GM21360 (cell line): Measurements from ENCODE around the gene ALOX5AP.
A peak's percentile ranks its signal among the peaks of the same experiment; 100 is the strongest.

Source experiments
- ATAC-seq: cut with Tn5 transposase; IDR thresholded peaks from one replicate; pipeline ENCODE4 v1.9.1; 2021; ENCODE audit warnings: mild to moderate bottlenecking, moderate library complexity; ENCODE audit not compliant: unreplicated experiment

Gene ALOX5AP

DNA sequence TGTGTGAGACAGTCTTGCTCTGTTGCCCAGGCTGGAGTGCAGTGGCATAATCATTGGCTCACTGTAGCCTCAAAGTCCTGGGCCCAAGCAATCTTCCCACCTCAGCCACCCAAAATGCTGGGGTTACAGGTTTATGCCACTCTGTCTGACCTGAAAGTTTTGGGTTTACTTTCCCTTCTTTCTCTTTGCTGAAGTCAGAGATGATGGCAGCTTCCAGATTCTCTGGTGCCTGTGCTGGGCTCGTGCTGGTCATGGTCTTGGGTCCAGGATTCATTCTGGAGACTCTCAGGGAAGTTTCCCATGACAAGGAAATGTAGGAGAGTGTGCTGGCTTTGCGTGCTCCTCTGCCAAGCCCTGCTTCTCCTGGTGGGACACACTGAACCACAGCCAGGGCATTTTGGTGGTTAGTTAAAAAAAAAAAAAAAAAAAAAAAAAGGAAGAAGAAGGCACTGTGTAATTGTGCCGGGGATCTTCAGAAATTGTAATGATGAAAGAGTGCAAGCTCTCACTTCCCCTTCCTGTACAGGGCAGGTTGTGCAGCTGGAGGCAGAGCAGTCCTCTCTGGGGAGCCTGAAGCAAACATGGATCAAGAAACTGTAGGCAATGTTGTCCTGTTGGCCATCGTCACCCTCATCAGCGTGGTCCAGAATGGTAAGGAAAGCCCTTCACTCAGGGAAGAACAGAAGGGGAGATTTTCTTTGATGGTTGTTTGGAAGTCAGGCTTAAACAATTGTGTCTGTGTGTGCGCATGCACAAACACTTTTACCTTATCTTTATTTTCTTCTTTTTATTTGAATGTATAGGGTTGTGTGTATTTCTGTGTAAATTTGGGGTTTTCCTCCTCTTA lies at the start of gene ALOX5AP:
ALOX5AP (plus strand) TSS at position 519 of the 847 bp plus-strand sequence; CDS start at position 582, 63 bp downstream.
- peak; percentile 74 for ATAC-seq

DNA sequence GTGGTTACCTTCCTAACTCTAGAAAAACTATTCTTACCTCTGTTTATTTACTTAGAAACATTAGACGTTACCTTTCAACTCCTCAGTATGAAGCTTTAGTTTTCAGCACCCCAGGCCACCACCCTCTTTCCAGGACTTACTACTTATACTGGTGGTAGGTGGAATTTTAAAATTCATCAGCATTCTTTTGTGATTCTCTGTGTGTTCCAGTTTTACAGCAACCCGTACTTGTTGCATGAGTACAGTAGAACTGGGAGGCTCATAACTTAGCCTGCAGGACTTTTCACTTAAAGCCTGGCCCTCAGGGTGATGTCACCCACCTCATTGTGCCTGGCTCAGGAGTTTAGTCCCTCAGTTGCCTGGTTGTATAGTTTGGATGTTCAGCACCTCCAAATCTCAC lies 49.4 kb upstream of the ALOX5AP start:
- ATAC-seq, result no peak

DNA sequence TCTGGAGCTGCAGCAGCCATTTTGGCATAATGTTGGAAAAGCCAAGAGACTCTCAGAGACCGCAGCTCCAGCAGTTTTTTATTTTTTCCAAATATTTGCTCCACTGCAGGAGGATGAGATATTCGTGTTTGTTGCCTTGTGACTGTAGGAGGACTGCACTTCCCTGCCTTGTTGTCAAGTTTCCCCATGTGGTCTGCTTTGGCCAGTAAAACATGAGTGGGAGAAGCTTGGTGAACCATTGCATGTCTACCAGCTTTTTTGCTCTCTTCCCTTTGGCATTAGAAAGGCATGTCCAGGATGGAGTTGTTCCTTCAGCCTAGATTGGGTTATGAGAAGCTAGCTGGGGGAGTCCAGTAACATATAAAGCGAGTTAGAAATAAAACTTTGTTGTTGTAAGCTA lies 47.7 kb upstream of the ALOX5AP start:
- no peak for ATAC-seq

DNA sequence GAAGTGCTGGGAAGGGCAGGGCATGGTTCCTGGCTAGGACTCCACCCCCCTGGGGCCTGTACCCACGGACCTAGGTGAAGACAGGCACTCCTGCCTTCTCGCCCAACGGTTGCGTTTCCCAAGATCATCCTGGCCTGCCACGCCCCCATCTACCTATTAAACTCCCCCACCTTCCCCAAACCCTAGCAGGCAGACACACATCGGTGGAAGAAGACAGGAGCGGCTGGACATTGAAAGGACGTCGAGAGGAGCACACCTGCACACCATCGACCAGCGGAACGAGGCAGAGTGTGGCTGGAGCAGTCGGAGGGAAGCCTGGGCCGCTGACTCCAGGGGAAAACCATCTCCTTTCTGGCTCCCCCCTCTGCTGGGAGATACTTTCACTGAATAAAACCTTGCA lies 45.6 kb upstream of the ALOX5AP start:
- ATAC-seq, result no peak

DNA sequence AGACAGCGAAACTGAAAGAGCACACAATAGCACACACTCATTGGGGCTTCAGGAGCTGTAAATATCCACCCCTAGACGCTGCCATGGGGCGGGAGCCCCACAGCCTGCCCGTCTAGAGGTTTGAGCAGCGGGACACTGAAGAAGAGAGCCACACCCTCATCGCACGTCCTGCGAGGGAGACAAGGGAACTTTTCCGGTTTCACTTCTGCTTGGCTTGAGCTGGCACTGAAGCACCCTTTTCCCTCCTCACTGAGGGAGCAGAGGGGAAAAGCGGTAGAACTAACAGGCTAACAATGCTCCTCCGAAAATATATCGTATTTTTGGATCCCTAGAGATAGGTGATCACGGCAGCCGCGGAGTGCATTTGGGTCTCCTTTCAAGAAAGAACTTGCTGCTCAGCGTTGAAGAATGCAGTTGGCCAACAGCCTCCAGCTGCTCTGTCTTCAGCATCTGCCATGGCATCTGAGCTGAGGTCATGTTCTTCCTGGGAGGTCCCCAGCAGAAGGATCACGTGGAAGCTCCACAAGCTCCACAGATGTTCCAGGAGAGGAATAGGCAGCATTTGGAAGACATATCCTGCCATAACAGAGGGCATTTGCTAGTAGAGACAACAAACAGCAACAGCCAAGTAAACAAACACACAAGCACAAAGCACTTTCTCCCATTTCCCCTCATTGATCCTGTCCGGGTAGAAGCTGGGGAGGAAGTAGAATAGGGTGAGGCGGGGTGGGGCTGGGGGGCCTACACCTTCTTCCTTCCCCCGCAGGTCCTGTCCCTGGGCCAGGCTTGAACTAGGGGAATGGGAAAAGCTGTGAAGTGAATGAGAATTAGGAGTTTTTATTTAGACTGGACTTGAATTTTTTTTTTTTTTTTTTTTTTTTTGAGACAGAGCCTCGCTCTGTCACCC lies 44.8 kb upstream of the ALOX5AP start:
- ATAC-seq, result peak; percentile 73

DNA sequence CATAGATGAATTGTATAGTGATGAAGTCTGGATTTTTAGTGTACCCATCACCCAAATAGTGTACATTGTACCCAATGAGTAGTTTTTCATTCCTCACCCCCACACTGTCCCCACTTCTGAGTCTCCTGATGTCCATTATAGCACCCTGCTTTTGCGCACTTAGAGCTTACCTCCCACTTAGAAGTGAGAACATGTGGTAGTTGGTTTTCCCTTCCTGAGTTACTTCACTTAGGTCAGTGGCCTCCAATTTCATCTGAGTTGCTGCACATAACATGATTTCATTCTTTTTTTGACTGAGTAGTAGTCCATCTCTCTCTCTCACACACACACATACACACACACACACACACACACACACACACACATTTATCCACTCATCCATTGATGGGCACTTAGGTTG lies 43.2 kb upstream of the ALOX5AP start:
- no peak for ATAC-seq

DNA sequence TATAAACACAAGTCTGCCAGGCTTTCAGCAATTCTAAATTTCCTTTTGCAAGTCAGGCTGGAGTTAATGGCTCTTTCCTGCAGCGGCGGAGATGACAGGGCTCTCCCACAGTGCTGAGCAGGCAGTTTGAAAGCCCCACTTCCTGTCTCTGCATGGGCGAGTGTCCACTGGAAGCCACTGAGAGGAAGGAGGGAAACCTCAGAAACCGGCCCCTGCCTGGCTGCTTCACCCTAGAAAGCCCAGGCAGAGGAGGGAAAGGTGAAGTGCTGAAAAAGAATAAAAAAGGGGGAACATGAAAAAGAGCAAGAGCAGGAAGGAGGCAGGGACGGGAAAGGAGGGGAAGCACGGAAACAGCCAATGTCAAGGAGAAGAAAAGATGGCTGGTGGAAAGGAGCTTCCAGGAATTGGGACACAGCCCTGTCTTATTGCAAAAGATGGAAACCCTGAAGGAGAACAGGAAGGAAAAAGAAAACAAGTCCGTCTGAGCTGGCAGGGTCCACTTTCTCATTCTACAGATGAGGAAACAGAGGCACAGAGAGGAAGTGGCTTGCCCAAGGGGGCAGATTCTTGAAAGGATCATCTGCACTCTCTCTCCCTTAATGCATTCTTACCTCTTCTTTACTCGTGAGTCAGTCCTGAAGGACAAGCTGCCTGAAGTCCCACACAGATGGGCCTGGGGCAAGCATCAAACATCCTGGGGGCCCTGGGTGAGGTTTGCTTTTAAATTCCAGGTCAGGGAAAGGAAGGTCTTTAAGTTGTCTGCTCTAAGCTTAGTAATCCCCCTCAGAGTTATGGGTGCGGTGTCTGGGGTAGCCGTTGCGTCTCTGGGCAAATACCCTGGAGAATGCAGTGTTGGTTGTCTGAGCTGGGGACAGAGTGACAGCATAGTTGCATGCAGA lies 38.8 kb upstream of the ALOX5AP start:
- ATAC-seq, result no peak

DNA sequence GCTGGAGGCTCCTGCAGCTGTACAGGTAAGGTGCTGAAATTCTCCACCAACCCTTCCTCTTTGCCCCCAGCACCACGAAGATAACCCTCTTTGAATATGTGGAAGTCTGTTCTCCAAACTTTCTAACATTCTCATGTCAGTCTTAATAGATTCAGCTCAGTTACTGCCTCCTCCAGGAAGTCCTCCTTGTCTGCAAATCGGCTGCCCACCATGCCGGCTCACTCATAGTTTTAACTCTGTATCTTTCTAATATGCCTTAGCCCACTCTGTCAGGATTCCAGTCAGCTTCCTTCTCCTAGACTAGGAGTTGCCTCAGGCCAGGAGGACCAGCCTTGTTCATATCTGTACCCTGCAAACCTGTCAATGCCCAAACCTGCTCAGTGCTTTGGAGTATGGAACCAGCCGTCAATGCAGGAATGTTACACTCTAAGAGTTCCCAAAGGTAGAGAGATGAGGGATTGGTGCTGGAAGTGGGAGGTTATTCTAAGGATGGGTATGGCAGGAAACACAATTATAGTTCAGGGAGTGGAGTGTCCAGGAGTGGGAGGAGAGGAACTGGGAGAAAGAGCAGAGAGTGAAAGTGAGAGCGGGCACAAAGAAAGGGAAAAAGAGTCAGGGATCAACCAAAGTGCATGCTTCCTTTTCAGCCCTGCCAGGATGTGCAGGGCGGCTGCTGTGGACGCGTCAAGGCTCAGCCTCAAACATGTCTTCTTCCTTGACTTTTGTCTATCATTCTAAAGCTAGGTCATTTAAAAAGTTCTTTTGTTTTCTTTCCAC lies 38.0 kb upstream of the ALOX5AP start:
- no peak for ATAC-seq

DNA sequence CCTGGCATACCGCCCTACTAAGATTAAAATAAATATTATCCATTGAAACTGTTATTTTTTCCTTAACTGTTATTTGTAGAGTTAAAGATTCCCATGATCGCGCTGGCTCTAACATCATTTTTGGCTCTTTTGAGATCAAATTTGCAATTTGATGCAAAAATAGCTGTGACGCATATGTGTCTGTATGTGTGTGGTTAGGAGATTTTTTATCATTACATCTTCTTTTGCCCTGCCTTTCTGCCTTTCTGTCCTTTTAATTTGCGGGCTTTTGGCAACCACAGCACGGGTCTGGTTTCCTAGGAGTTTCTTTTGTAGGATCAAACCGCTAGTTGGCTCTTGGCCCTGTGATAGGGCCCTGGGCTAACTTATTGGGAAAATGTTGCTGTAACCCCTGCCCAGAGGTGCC lies 37.3 kb upstream of the ALOX5AP start:
- ATAC-seq, result no peak

DNA sequence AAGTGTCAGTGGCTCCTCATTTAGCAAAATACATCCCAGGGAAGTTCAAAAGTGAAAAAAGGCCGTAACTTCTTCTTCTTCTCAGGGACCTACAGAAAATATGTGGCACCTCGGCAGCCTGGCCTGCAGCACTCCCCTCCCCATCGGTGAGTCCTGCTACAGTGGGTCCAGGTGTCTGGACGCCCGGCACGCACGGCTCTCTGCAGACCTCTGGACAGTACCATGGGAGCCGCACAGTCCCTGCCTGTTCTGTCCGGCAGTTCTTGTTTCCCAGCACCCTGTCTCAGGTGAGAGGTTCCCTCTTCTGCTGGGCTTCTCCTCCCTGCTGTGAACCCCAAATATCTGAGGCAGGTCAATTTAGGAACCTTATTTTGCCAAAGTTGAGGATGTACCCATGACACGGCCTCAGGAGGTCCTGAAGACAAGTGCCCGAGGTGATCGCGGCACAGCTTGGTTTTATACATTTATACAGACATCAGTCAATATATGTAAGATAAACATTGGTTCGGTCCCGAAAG lies 36.8 kb upstream of the ALOX5AP start:
- ATAC-seq, result no peak

DNA sequence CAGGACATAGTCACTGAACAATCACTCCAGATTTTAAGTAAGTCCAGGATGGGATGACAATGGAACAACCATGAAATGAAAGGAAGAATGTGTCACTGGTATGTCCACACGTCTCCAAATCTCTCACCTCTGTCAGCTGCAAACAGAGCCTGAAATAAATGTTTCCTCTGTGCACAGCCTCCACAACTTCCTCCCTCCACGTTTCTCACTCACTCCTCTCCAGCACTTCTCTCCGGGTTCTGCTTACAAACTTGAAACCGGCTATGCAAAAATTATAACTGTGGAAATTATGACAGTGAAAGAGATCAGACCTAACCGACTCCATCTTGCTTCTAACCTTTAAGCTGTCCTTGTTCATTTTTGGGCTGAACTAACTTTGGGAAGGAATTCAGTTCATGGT lies 35.0 kb upstream of the ALOX5AP start:
- ATAC-seq, result no peak

DNA sequence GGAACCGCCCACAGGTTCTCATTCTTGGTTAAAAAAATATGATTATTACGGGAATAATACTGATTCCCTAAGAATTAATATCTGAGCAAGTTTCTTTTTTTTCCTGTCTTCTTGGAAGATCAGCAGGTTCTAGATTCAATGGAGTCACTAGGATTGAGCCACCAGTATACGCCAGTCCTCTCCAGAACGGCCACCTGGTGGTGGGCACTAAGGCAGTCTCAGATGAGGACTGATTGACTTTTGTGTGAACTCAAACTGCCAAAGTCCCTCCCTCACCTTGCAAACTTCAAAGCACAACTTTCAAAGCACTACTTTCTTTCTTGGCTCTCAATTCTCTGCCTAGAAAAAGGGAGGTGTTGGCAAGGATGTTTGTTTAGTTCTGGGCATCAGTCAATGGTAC lies 33.3 kb upstream of the ALOX5AP start:
- no peak for ATAC-seq

DNA sequence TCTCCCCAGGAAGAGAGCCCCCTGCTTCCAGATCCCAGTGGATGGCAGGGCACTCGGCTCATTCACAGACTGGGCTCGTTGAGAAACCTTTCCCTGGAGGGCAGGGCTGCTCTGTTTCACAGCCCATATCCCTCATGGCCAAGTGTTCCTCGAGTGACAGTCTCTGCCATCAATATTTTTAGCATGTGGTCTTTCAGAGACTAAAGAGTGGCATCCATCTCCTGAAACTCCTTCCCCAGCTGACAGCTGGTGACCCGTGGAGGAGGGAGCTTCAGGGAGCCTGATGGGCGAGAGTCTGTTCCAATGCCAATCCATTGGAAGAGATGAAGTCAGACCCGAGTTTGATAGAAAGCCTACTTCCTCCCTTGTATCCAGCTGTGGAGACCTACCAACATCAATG lies 30.7 kb upstream of the ALOX5AP start:
- ATAC-seq, result no peak

DNA sequence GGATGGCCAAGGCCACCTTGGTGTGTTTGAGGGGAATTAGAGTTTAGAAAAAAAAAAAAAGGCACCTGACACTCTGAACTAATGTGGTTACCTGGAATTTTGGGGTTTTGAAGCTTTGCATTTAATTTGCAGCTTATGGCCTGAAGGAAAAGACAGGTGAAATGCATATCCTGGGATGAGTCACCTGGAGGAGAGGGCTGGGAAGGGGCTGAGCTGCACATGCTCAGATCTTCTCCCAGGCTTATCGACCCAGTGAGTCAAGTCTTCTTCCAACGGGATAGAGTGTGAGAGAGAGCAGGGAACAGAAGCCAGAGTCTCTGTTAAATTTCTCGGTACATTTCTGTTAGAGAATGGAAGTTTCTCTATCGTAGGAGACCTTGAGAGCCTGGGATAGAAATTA lies 29.7 kb upstream of the ALOX5AP start:
- no peak for ATAC-seq

DNA sequence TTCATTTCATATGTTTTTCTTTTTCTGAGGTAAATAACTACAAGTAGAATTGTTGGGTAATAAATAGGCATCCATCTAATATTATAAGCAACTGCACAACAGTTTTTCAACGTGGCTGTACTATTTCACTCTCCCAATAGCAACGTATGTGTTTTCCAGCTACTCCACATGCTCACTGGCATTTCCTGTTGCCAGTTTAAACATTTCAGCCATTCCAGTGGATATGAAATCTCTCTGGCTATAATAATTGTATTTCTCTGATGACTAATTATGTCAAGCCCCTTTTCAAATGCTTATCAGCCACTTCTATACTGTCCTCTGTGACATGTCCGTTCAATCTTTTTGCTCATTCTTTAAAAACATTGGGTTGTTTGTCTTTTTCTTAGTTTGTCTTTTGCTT lies 26.8 kb upstream of the ALOX5AP start:
- ATAC-seq, result no peak

DNA sequence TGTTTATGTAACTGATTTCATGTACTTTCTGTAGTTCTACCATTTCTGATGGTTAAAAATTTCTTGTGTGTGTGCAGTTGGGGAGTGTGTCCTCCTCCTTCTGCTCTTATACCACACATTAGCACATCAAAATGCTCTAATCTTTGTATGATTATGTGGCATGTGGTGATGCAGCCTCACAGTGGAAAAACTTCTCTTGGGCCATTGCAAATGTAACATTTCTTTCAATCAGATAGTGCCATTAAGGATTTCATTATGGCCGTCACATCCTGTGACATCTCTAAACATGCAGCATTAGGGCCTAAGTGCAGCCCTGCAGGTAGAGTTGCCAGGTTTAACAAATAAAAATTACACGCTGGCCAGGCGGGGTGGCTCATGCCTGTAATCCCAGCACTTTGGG lies 24.9 kb upstream of the ALOX5AP start:
- no peak for ATAC-seq

DNA sequence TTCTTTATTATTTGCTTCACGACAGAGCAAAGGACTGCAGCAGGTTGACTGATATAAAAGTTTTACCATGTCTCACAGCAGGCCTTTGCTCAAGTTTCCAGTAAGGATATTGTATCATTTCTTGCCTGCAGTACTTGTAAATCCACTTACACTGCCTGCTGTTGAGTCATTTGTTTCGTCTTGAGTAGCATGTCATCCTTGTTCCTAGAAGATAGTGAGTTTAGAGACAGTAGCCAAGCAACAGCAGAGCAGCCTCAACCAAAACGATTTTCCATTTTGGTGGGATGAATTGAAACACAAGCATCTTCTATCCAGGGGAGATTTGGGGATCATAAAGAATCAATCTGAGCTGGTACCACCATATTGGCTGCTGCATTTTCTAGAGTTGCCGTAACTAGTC lies 24.0 kb upstream of the ALOX5AP start:
- ATAC-seq, result no peak

DNA sequence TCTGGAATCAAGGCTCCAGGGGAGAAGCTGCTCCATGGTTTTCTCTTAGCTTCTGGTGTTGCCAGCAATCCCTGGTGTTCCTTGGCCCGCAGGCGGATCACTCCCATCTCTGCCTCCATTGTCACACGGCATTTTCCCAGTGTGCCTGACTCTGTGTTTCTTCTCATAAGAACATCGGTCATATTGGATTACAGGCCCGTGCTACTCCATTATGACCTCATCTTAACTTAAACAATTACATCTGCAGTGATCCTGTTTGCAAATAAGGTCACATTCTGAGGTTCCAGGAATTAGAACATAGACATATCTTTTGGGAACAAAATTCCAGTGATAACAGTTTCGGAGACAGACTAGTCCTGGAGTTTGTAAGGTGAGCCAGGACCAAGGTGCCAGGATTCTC lies 23.5 kb upstream of the ALOX5AP start:
- ATAC-seq, result no peak

DNA sequence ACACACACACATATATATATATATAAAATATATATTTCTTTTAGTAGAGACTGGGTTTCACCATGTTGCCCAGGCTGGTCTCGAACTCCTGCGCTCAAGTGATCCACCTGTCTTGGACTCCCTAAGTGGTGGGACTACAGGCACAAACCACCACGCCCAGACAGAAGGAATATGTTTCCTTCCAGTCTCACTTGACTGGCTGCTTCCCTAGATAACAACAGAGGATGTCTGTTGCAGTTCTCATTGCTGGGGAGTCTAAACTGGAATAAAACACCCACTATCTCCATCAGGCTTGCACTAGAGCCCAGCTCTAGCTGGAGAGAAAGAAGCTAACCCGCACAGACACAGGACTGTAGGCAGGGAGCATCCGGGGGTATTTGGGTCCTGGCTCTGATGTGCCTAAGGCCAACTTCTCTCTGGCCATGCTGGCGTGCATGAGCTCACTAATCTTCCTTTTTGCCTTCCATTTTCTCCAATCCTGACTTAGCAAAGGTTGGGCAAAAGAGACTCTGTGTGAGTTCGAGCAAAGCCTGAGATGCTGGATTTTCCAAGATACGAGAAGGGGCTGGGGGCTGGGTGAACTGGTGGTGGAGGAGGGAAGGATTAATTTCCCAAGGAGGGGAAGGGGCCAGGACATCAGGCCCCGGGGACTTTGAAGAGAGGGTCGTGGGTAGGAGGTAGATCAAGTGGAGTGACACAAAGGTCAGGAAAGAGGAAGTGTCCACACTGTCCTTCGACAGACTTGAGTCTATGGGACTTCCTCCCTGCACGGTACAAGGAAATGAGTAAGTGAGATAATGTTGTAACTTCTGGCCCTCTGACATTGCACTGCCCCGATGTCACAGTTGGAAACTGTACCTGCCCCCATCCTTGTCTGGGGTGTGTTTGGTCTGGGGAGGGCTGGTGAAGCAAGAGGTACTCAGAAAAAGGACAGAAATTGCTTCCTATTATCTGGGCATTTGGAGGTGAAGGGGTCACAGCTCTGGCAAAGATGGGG lies 22.5 kb upstream of the ALOX5AP start:
- ATAC-seq, result no peak
